HEK293 (cell line): ENCODE data around the gene LRP1B.

Experiments
- CTCF ChIP-seq: fragments of 450-650 bp; formaldehyde crosslinking; IDR thresholded peaks from 2 replicates; pipeline ENCODE4 v1.5.1; 2016; ENCODE audit warnings: missing biosample characterization, missing genetic modification characterization
- GLIS2 ChIP-seq: fragments of 450-650 bp; formaldehyde crosslinking; IDR thresholded peaks from 2 replicates; pipeline ENCODE4 v1.5.1; 2016; ENCODE audit warnings: missing biosample characterization, missing genetic modification characterization
- SALL2 ChIP-seq: fragments of 450-650 bp; formaldehyde crosslinking; IDR thresholded peaks from 2 replicates; pipeline ENCODE4 v1.5.0; 2017; ENCODE audit warnings: missing biosample characterization, mild to moderate bottlenecking, missing genetic modification characterization, borderline replicate concordance
- SP2 ChIP-seq: fragments of 450-650 bp; formaldehyde crosslinking; IDR thresholded peaks from 2 replicates; pipeline ENCODE4 v1.5.1; 2016; ENCODE audit warnings: missing biosample characterization, missing genetic modification characterization
- ZBTB10 ChIP-seq: fragments of 450-650 bp; formaldehyde crosslinking; IDR thresholded peaks from 2 replicates; pipeline ENCODE4 v1.5.1; 2016; ENCODE audit warnings: missing biosample characterization, missing genetic modification characterization
- ZNF214 ChIP-seq: fragments of 450-650 bp; formaldehyde crosslinking; IDR thresholded peaks from 2 replicates; pipeline ENCODE4 v1.5.1; 2017; ENCODE audit warnings: missing biosample characterization, mild to moderate bottlenecking, missing genetic modification characterization, borderline replicate concordance
- ZNF555 ChIP-seq: fragments of 450-650 bp; formaldehyde crosslinking; conservative IDR thresholded peaks from 2 replicates; pipeline ENCODE4 v1.5.1; 2017; ENCODE audit warnings: missing biosample characterization, mild to moderate bottlenecking, missing genetic modification characterization, inconsistent platforms
- ZNF837 ChIP-seq: fragments of 450-650 bp; formaldehyde crosslinking; IDR thresholded peaks from 2 replicates; pipeline ENCODE4 v1.5.1; 2016; ENCODE audit warnings: missing biosample characterization, missing genetic modification characterization
- TF ChIP-seq, protein P1 (sequence below): fragments of 450-650 bp; formaldehyde crosslinking; IDR thresholded peaks from 2 replicates; pipeline ENCODE4 v1.5.1; 2016; ENCODE audit warnings: missing biosample characterization, missing genetic modification characterization

- TF ChIP-seq, protein P1, sequence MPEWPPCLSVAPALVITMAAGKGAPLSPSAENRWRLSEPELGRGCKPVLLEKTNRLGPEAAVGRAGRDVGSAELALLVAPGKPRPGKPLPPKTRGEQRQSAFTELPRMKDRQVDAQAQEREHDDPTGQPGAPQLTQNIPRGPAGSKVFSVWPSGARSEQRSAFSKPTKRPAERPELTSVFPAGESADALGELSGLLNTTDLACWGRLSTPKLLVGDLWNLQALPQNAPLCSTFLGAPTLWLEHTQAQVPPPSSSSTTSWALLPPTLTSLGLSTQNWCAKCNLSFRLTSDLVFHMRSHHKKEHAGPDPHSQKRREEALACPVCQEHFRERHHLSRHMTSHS = no peak
- no peak for TF ChIP-seq GLIS2 (tag by site-specific recombination)
- no peak for TF ChIP-seq ZBTB10
- no peak for TF ChIP-seq CTCF (tag by site-specific recombination)
- TF ChIP-seq ZNF555 (tag by site-specific recombination) = no peak
- no peak for TF ChIP-seq ZNF837 (tag by site-specific recombination)
- TF ChIP-seq SP2 (tag by site-specific recombination) = no peak
- no peak for TF ChIP-seq SALL2
- no peak for TF ChIP-seq ZNF214 (tag by site-specific recombination)
Observed at GRCh38 chr2:141791521-141791920, 339.3 kb downstream of the LRP1B start.
